HEK293 (cell line): Measurements from ENCODE around the gene SNRNP27.

Experiments used
- CTCF ChIP-seq: fragments of 450-650 bp; formaldehyde crosslinking; IDR thresholded peaks from 2 replicates; pipeline ENCODE4 v1.5.1; 2016; ENCODE audit warnings: missing biosample characterization, missing genetic modification characterization
- IKZF3 ChIP-seq: fragments of 450-650 bp; IDR thresholded peaks from 2 replicates; pipeline ENCODE4 v1.5.0; 2018; ENCODE audit warnings: missing biosample characterization, mild to moderate bottlenecking, missing genetic modification characterization, moderate library complexity
- KLF16 ChIP-seq: fragments of 450-650 bp; formaldehyde crosslinking; IDR thresholded peaks from 2 replicates; pipeline ENCODE4 v1.5.1; 2017; ENCODE audit warnings: missing biosample characterization, missing genetic modification characterization
- SETDB1 ChIP-seq: IDR thresholded peaks from one replicate; pipeline ENCODE4 v1.6.1; 2017; ENCODE audit warnings: mild to moderate bottlenecking, low read length, moderate library complexity, mixed read lengths; ENCODE audit not compliant: insufficient read length
- TRIM28 ChIP-seq: IDR thresholded peaks from 2 replicates; pipeline ENCODE4 v1.6.1; 2011; ENCODE audit warnings: low read length, control low read depth, borderline replicate concordance
- ZNF23 ChIP-seq: fragments of 450-650 bp; formaldehyde crosslinking; IDR thresholded peaks from 2 replicates; pipeline ENCODE4 v1.5.1; 2016; ENCODE audit warnings: missing biosample characterization, missing genetic modification characterization, borderline replicate concordance
- ZNF26 ChIP-seq: fragments of 450-650 bp; formaldehyde crosslinking; IDR thresholded peaks from 2 replicates; pipeline ENCODE4 v1.5.1; 2016; ENCODE audit warnings: missing biosample characterization, missing genetic modification characterization
- ZNF549 ChIP-seq: fragments of 450-650 bp; IDR thresholded peaks from 2 replicates; pipeline ENCODE4 v1.5.1; 2018; ENCODE audit warnings: missing biosample characterization, missing genetic modification characterization, mild to moderate bottlenecking, inconsistent platforms, moderate library complexity
- ZNF561 ChIP-seq: fragments of 450-650 bp; IDR thresholded peaks from 2 replicates; pipeline ENCODE4 v1.5.1; 2018; ENCODE audit warnings: missing biosample characterization, missing genetic modification characterization, borderline replicate concordance
- ZNF623 ChIP-seq: fragments of 450-650 bp; formaldehyde crosslinking; IDR thresholded peaks from 2 replicates; pipeline ENCODE4 v1.5.1; 2016; ENCODE audit warnings: missing biosample characterization, missing genetic modification characterization
- ZNF768 ChIP-seq: fragments of 450-650 bp; formaldehyde crosslinking; IDR thresholded peaks from 2 replicates; pipeline ENCODE4 v1.5.1; 2018; ENCODE audit warnings: missing biosample characterization, mild to moderate bottlenecking, missing genetic modification characterization
- ZNF830 ChIP-seq: fragments of 450-650 bp; IDR thresholded peaks from 2 replicates; pipeline ENCODE4 v1.5.0; 2018; ENCODE audit warnings: missing biosample characterization, missing genetic modification characterization, low read depth, mild to moderate bottlenecking, moderate library complexity
- TF ChIP-seq, protein P1 (sequence below): fragments of 450-650 bp; formaldehyde crosslinking; IDR thresholded peaks from 2 replicates; pipeline ENCODE4 v1.5.1; 2017; ENCODE audit warnings: missing biosample characterization, missing genetic modification characterization
- TF ChIP-seq, protein P2 (sequence below): fragments of 450-650 bp; formaldehyde crosslinking; IDR thresholded peaks from 2 replicates; pipeline ENCODE4 v1.5.1; 2016; ENCODE audit warnings: missing biosample characterization, missing genetic modification characterization

DNA sequence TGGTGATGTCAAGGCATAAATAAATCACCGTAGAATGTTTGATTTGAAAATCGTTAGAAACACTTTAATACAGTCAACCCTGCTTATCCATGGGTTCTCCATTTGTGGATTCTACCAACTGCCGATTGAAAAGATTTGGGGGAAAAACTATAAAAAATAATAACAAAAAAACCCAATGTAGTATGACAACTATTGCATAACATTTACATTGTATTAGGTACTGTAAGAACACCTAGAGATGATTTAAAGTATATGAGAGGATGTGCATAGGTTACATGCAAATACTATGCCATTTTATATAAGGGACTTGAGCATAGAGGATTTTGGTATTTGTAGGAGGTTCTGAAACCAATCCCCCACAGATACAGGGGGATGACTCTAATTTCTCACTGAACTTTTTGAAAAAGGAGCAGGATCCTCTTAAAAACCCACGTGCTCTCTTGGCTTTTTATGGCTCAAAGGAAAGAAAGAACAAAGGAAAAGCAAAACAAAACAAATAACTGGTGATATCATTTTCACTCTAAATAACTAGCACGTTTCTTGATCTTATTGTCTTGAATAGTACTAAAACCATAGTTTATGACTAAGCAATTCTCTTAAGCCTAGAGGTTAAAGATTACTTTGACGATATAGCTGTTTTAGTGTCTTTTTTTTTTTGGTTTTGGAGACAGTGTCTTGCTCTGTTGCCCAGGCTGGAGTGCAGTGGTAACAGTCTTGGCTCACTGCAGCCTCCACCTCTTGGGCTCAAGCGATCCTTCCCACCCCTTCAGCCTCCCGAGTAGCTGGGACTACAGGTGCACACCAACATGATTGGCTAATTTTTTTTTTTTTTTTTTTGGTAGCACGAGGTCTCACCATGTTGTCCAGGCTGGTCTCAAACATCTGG is 47.3 kb upstream of the SNRNP27 start:
- TF ChIP-seq ZNF561 (no peak), ZNF830 (no peak), ZNF549 (tag by site-specific recombination) (no peak), ZNF23 (tag by site-specific recombination) (no peak), SETDB1 (no peak), KLF16 (tag by site-specific recombination) (no peak), CTCF (tag by site-specific recombination) (no peak), TRIM28 (no peak), ZNF768 (tag by site-specific recombination) (no peak), ZNF623 (tag by site-specific recombination) (no peak), IKZF3 (no peak), ZNF26 (tag by site-specific recombination) (no peak)
- TF ChIP-seq, protein P1, sequence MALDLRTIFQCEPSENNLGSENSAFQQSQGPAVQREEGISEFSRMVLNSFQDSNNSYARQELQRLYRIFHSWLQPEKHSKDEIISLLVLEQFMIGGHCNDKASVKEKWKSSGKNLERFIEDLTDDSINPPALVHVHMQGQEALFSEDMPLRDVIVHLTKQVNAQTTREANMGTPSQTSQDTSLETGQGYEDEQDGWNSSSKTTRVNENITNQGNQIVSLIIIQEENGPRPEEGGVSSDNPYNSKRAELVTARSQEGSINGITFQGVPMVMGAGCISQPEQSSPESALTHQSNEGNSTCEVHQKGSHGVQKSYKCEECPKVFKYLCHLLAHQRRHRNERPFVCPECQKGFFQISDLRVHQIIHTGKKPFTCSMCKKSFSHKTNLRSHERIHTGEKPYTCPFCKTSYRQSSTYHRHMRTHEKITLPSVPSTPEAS (tag by site-specific recombination): no peak
- TF ChIP-seq, protein P2, sequence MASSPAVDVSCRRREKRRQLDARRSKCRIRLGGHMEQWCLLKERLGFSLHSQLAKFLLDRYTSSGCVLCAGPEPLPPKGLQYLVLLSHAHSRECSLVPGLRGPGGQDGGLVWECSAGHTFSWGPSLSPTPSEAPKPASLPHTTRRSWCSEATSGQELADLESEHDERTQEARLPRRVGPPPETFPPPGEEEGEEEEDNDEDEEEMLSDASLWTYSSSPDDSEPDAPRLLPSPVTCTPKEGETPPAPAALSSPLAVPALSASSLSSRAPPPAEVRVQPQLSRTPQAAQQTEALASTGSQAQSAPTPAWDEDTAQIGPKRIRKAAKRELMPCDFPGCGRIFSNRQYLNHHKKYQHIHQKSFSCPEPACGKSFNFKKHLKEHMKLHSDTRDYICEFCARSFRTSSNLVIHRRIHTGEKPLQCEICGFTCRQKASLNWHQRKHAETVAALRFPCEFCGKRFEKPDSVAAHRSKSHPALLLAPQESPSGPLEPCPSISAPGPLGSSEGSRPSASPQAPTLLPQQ (tag by site-specific recombination): no peak
